SW480 (cell line): Measurements from ENCODE around the gene GRID2IP.
A peak's percentile ranks its signal among the peaks of the same experiment; 100 is the strongest.
"Not testable (repeated sequence)": the region's sequence is repeated elsewhere in the genome, so short reads cannot be mapped to it uniquely, and the experiment has no call there.

Experiments
- DNase-seq: peaks from one replicate; pipeline ENCODE4 v3.0.0-alpha.2; 2016; ENCODE audit warnings: low spot score

The GRID2IP gene

GRCh38 chr7:6551016-6551511, at the start of gene GRID2IP:
Gene GRID2IP (minus strand): TSS chr7:6551461. CDS start chr7:6551436, 25 bp downstream.
- no peak for DNase-seq

- no peak for DNase-seq
Measured at GRCh38 chr7:6600093-6600492, 48.8 kb upstream of the GRID2IP start.

- DNase-seq: peak; percentile 68
Measured at GRCh38 chr7:6590645-6591110, 39.4 kb upstream of the GRID2IP start.

- peak; percentile 81 for DNase-seq
Measured at GRCh38 chr7:6589829-6590644, 38.8 kb upstream of the GRID2IP start, which contains the start of gene INTS15. Gene INTS15 (plus strand): TSS chr7:6590021. CDS start chr7:6590284, 263 bp downstream.

GRCh38 chr7:6589151-6589828, 38.0 kb upstream of the GRID2IP start:
- DNase-seq: no peak

- no peak for DNase-seq
Measured at GRCh38 chr7:6588566-6588965, 37.3 kb upstream of the GRID2IP start.

- peak; percentile 46 for DNase-seq
Measured at GRCh38 chr7:6585746-6586432, 34.6 kb upstream of the GRID2IP start.

- no peak for DNase-seq
Measured at GRCh38 chr7:6579446-6579845, 28.2 kb upstream of the GRID2IP start.

- DNase-seq: no peak
Measured at GRCh38 chr7:6578114-6579084, 27.1 kb upstream of the GRID2IP start.

GRCh38 chr7:6577369-6578113, 26.3 kb upstream of the GRID2IP start, which contains the start of gene ZDHHC4:
Gene ZDHHC4 (plus strand): TSS chr7:6577454. CDS start chr7:6580562, 3,108 bp downstream.
- DNase-seq: peak; percentile 91

- DNase-seq: not testable (repeated sequence)
Measured at GRCh38 chr7:6576867-6577368, 25.7 kb upstream of the GRID2IP start.

- DNase-seq: no peak
Measured at GRCh38 chr7:6576024-6576866, 25.0 kb upstream of the GRID2IP start.

- DNase-seq: no peak
Measured at GRCh38 chr7:6575281-6576023, 24.2 kb upstream of the GRID2IP start.

GRCh38 chr7:6571160-6571779, 20.0 kb upstream of the GRID2IP start:
- no peak for DNase-seq

GRCh38 chr7:6567886-6568285, 16.6 kb upstream of the GRID2IP start:
- DNase-seq: no peak

GRCh38 chr7:6565655-6566054, 14.4 kb upstream of the GRID2IP start:
- peak; percentile 89 for DNase-seq

- no peak for DNase-seq
Measured at GRCh38 chr7:6563936-6564770, 12.9 kb upstream of the GRID2IP start.
